Neural cell (in vitro differentiated cells): Measurements from ENCODE around the gene TNFAIP3. TPM values are rescaled to one million over a fixed set of nuclear protein-coding genes. Genes with fewer than 3 reads are reported as not detected.

Experiments
- H2AFZ ChIP-seq: fragments of 200-600, 300-800 bp; sonication (generic), shearing (Covaris generic); 2 replicates; pipeline ENCODE4 v1.6.0; 2014; ENCODE audit warnings: low read depth, mild to moderate bottlenecking, antibody characterized with exemption, low read length, moderate library complexity
- H3F3A ChIP-seq: fragments of 200-600 bp; shearing (Covaris generic); 2 replicates; pipeline ENCODE4 v1.6.1; 2016; ENCODE audit warnings: mild to moderate bottlenecking, moderate library complexity, mixed read lengths, antibody characterized with exemption, low read length; ENCODE audit not compliant: insufficient read depth, poor library complexity, severe bottlenecking
- H3K27ac ChIP-seq: fragments of 200-600, 300-800 bp; sonication (generic), shearing (Covaris generic); 2 replicates; pipeline ENCODE4 v1.5.1; 2014; ENCODE audit warnings: mild to moderate bottlenecking, low read length, moderate library complexity
- H3K27me3 ChIP-seq: fragments of 300-800, 200-600 bp; sonication (generic), shearing (Covaris generic); 2 replicates; pipeline ENCODE4 v1.6.0; 2014; ENCODE audit warnings: mild to moderate bottlenecking, low read depth, low read length, moderate library complexity; ENCODE audit not compliant: insufficient read depth
- H3K36me3 ChIP-seq: fragments of 300-800, 200-600 bp; sonication (generic), shearing (Covaris generic); 2 replicates; pipeline ENCODE4 v1.5.1; 2014; ENCODE audit warnings: mild to moderate bottlenecking, antibody characterized with exemption, low read length, moderate library complexity; ENCODE audit not compliant: insufficient read depth
- H3K4me2 ChIP-seq: fragments of 300-800, 200-600 bp; sonication (generic), shearing (Covaris generic); 2 replicates; pipeline ENCODE4 v1.6.0; 2014; ENCODE audit warnings: mild to moderate bottlenecking, low read length
- H3K4me3 ChIP-seq: fragments of 300-800, 200-600 bp; sonication (generic), shearing (Covaris generic); 2 replicates; pipeline ENCODE4 v1.5.1; 2014; ENCODE audit warnings: mild to moderate bottlenecking, low read length, moderate library complexity
- H3K79me2 ChIP-seq: fragments of 200-600 bp; shearing (Covaris generic); replicated peaks from 2 replicates; pipeline ENCODE4 v1.6.0; 2014; ENCODE audit warnings: mild to moderate bottlenecking, low read length, moderate library complexity; ENCODE audit not compliant: insufficient read depth
- H3K9ac ChIP-seq: fragments of 300-800, 200-600 bp; sonication (generic), shearing (Covaris generic); 2 replicates; pipeline ENCODE4 v1.6.1; 2016; ENCODE audit warnings: mild to moderate bottlenecking, low read length, mixed read lengths
- H3K9me2 ChIP-seq: fragments of 200-600 bp; shearing (Covaris generic); 2 replicates; pipeline ENCODE4 v1.6.1; 2016; ENCODE audit warnings: mild to moderate bottlenecking, low read length, mixed read lengths; ENCODE audit not compliant: insufficient read depth
- H3K9me3 ChIP-seq: fragments of 200-600, 300-800 bp; sonication (generic), shearing (Covaris generic); 2 replicates; pipeline ENCODE4 v1.6.1; 2016; ENCODE audit warnings: mild to moderate bottlenecking, mixed run types, low read length, moderate library complexity, mixed read lengths
- H4K20me1 ChIP-seq: fragments of 200-600 bp; shearing (Covaris generic); 2 replicates; pipeline ENCODE4 v1.6.1; 2016; ENCODE audit warnings: mild to moderate bottlenecking, mixed run types; ENCODE audit not compliant: insufficient read depth
- CTCF ChIP-seq: fragments of 450-650 bp; IDR thresholded peaks from 2 replicates; pipeline ENCODE4 v1.5.1; 2014; ENCODE audit warnings: antibody characterized with exemption, mild to moderate bottlenecking, moderate library complexity; ENCODE audit not compliant: poor library complexity, severe bottlenecking
- EP300 ChIP-seq: fragments of 450-650 bp; conservative IDR thresholded peaks from 2 replicates; pipeline ENCODE4 v1.6.1; 2014; ENCODE audit warnings: antibody characterized with exemption, mild to moderate bottlenecking, moderate library complexity; ENCODE audit not compliant: poor library complexity, severe bottlenecking
- EZH2 ChIP-seq: fragments of 200-600, 300-800 bp; shearing (Covaris generic), sonication (generic); IDR thresholded peaks from 2 replicates; pipeline ENCODE4 v1.6.1; 2014; ENCODE audit warnings: antibody characterized with exemption, low read length, borderline replicate concordance, mild to moderate bottlenecking; ENCODE audit not compliant: insufficient read depth, poor library complexity, severe bottlenecking
- MXI1 ChIP-seq: fragments of 450-650 bp; conservative IDR thresholded peaks from 2 replicates; pipeline ENCODE4 v1.6.1; 2014; ENCODE audit warnings: antibody characterized with exemption, mild to moderate bottlenecking; ENCODE audit not compliant: poor library complexity, severe bottlenecking
- POLR2AphosphoS5 ChIP-seq: IDR thresholded peaks from 2 replicates; pipeline ENCODE4 v1.6.1; 2012
- RAD21 ChIP-seq: fragments of 450-650 bp; conservative IDR thresholded peaks from 2 replicates; pipeline ENCODE4 v1.6.1; 2014; ENCODE audit warnings: antibody characterized with exemption, mild to moderate bottlenecking, moderate library complexity
- REST ChIP-seq: IDR thresholded peaks from 2 replicates; pipeline ENCODE4 v1.6.1; 2012; ENCODE audit warnings: borderline replicate concordance
- SMC3 ChIP-seq: fragments of 450-650 bp; conservative IDR thresholded peaks from 2 replicates; pipeline ENCODE4 v1.6.1; 2014; ENCODE audit warnings: antibody characterized with exemption, mild to moderate bottlenecking, moderate library complexity; ENCODE audit not compliant: poor library complexity
- TAF1 ChIP-seq: IDR thresholded peaks from 2 replicates; pipeline ENCODE4 v1.6.1; 2012; ENCODE audit warnings: low read depth
- polyA plus RNA-seq: library from polyadenylated mRNA; depleted of rRNA; stranded (reverse); fragments of >200 nt; gene quantifications from 2 replicates; pipeline ENCODE4 v1.2.3, GENCODE V29; 2014

The TNFAIP3 gene
- polyA plus RNA-seq, 1 donor from 2014 or later, result 0.20 TPM

GRCh38 chr6:137873273-137873762, 6.3 kb downstream of the TNFAIP3 start:
- Histone ChIP-seq H3K36me3 (no peaks in the 10 kb centered on the region), H3K9me2 (no peaks in the 10 kb centered on the region), H3K9me3 (no peaks in the 10 kb centered on the region), H2AFZ (no peak overlapping the region), H3K9ac (no peak overlapping the region), H3K4me3 (no peak overlapping the region), H3F3A (no peaks in the 10 kb centered on the region), H3K79me2 (no peaks in the 10 kb centered on the region), H3K27me3 (peaks cover 8% of the 10 kb centered on the region), H3K4me2 (no peak overlapping the region), H4K20me1 (no peaks in the 10 kb centered on the region), H3K27ac (no peak overlapping the region)
- TF ChIP-seq EP300 (no peak), RAD21 (no peak), CTCF (no peak), TAF1 (no peak), EZH2 (no peak), SMC3 (no peak), POLR2AphosphoS5 (no peak), REST (no peak), MXI1 (no peak)

- H3K9me3 ChIP-seq, result no peaks in the 10 kb centered on the region
- no peak overlapping the region for H3K27ac ChIP-seq
- no peaks in the 10 kb centered on the region for H3K9me2 ChIP-seq
- no peaks in the 10 kb centered on the region for H3K79me2 ChIP-seq
- H3K4me3 ChIP-seq, result no peak overlapping the region
- no peaks in the 10 kb centered on the region for H3K36me3 ChIP-seq
- no peak overlapping the region for H3K4me2 ChIP-seq
- H2AFZ ChIP-seq, result no peak overlapping the region
- H3K9ac ChIP-seq, result no peak overlapping the region
- TF ChIP-seq EP300 (no peak), MXI1 (no peak)
- H3K27me3 ChIP-seq, result no peaks in the 10 kb centered on the region
- H3F3A ChIP-seq, result no peaks in the 10 kb centered on the region
- no peaks in the 10 kb centered on the region for H4K20me1 ChIP-seq
These were observed 7.4 kb downstream of the TNFAIP3 start for GRCh38 chr6:137874204-137875057.
